Activated CD4-positive, alpha-beta T cell treated with anti-CD3 and anti-CD28 coated beads, Interleukin-2, Interleukin-4, amounts not matched to agents 100 ng/mL and 50 ng/mL, durations not matched to agents 16 hours and 8 hours (primary cell): Measurements from ENCODE around the gene CHRNB1.
A peak's percentile ranks its signal among the peaks of the same experiment; 100 is the strongest.

Experiments
- DNase-seq: peaks from one replicate; pipeline ENCODE4 v3.0.0-alpha.2; 2020; ENCODE audit warnings: low spot score

Gene CHRNB1, protein sequence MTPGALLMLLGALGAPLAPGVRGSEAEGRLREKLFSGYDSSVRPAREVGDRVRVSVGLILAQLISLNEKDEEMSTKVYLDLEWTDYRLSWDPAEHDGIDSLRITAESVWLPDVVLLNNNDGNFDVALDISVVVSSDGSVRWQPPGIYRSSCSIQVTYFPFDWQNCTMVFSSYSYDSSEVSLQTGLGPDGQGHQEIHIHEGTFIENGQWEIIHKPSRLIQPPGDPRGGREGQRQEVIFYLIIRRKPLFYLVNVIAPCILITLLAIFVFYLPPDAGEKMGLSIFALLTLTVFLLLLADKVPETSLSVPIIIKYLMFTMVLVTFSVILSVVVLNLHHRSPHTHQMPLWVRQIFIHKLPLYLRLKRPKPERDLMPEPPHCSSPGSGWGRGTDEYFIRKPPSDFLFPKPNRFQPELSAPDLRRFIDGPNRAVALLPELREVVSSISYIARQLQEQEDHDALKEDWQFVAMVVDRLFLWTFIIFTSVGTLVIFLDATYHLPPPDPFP

DNA sequence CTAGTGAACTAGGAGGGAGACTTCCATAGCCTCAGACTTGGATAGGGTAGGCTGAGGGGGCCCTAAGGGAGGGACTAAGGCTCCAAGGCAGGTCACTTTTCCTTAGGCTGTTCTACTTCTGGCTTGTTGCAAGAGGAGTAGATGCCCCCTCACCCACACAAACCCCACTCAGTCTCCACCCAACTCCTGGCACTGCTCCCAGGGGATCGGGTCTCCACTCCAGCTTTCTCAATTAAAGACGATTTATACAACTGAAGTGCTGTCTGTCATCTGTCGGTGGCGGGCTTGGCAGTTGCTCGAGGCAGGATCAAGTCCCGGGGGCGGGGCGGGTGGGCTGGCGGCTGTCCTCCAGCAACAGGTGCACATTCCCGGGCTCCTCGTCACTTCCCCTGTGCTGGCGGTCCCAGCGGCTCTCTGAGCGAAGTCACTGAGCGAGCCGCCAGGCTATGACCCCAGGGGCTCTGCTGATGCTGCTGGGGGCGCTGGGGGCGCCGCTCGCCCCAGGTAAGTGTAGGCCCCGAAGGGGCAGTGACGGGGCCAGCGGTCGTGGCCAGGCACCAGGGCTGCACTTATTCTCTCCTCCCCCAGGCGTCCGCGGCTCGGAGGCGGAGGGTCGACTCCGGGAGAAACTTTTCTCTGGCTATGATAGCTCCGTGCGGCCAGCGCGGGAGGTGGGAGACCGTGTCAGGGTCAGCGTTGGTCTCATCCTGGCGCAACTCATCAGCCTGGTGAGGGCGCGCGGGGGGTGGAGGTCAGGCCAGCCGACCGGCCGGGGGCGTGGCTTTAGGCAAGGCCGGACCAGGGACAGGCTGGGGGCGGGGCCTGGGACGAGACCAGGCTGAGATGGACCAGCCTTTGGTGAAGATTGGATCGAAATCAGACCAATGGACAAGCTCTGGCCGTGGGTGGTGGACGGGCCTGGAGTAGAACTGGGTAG, at the start of gene CHRNB1:
CHRNB1 (plus strand) TSS at position 380 of the 937 bp plus-strand sequence; CDS start at position 447, 67 bp downstream.
- no peak for DNase-seq

DNA sequence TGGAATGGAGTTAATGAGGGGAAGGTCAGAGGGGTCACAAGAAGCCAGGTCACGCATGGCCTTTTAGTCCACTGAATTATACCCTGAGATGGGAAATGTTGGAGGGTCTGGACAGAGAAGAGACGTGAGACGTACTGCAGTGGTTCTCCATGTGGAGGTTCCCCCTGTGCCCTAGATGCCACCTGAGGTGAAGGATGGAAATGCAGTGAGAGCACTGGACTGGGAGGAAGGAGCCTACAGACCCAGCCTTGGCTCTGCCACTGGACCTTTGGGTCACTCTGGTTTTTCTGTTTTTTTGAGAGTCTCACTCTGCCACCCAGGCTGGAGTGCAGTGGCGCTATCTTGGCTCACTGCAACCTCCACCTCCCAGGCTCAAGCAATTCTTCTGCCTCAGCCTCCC, 48.7 kb upstream of the CHRNB1 start:
- DNase-seq = no peak

DNA sequence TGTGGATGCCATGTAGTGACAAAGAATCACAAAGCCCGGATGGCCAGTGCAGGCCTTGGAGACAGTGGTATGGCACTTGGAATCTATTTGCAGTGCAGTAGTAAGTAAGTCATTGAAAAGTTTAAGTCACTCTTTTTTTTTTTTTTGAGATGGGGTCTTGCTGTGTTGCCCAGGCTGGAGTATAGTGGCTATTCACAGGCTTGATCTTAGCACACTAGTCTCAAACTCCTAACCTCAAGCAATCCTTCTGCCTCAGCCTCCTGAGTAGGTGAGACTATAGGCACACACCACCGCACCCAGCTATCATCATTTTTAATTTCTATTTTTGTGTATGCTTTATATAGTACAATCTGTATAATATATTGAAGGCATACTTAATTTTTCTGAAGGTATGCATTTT, 46.2 kb upstream of the CHRNB1 start:
- no peak for DNase-seq

DNA sequence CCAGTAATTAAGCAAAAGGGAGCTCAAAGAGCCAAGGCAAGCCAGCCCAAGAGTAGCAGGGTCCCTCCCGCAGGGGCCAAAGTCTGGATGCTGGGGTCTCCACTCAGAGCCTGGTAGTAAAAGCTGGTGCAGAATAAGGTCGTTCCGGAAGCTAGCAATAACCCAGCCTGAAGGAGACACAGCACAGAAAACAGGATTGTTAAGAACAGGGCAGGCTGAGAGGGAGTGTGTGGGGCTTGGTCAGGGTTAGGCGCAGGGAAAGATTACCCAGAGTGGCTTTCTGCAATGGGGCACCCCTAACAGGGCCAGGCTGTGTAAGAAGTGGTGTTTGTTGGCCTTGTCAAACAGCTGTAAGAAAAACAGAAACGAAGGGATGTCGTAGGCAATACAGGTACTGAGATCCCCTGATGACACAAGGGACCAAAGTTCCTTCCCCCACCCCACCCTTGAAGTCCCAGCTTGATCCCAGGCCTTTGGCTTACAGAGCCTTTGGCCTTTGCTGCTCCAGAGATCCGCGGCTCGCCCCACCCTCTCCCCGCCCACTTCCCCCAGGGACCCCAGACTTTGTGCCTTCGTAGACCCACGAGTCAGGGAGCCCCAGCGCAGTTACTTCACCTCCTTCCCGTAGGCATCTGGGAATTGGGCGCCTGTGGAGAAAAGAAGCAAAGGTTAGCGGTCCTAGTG, 41.7 kb upstream of the CHRNB1 start:
- no peak for DNase-seq

DNA sequence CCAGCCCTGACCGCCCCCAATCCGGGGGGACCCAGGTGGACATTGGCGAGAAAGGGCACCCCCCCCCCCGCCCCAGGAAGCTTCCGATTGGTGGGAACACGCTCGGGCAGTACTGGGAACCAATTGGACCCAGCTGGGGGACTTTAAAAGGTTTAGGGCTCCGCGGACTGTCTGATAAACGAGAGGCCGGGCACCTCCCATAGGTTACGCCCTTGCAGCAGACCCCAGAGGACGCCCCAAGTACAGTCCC, 41.2 kb upstream of the CHRNB1 start:
- no peak for DNase-seq

- DNase-seq = peak; percentile 98
Measured at GRCh38 chr17:7403977-7404736, 40.7 kb upstream of the CHRNB1 start, which contains the start of gene TMEM256. Gene TMEM256 (minus strand): TSS chr17:7404097. CDS start chr17:7404084, 13 bp downstream.

DNA sequence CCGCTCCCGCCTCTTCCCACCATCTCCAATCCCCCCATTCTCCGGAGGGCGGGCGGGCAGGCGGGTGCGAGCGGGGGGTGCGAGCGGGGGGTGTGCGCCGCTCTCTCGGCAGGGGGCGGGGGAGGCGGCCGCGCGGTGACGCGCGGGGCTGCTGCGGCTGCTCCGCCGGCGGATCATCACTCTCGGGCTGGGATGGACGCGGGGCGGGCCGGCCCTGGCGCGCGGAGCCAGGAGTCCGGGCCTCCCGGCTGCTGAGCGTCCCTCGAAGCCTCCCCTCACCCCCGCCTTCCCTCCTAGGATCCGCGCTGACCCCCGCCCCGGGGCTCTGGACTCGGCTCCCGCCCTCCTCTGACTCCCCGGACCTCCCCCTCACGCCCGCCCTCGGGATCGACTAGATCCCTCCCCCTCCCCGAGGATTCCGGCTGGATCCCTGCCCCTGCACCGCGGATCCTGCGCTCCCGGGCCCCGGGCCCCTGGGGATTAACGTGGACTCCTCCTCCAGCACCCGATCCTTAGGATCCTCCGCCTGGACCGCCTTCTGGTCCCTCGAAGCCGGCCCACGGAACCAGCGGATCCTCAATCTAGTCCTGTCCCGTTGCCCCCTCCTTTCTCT, 40.0 kb upstream of the CHRNB1 start:
- no peak for DNase-seq

DNA sequence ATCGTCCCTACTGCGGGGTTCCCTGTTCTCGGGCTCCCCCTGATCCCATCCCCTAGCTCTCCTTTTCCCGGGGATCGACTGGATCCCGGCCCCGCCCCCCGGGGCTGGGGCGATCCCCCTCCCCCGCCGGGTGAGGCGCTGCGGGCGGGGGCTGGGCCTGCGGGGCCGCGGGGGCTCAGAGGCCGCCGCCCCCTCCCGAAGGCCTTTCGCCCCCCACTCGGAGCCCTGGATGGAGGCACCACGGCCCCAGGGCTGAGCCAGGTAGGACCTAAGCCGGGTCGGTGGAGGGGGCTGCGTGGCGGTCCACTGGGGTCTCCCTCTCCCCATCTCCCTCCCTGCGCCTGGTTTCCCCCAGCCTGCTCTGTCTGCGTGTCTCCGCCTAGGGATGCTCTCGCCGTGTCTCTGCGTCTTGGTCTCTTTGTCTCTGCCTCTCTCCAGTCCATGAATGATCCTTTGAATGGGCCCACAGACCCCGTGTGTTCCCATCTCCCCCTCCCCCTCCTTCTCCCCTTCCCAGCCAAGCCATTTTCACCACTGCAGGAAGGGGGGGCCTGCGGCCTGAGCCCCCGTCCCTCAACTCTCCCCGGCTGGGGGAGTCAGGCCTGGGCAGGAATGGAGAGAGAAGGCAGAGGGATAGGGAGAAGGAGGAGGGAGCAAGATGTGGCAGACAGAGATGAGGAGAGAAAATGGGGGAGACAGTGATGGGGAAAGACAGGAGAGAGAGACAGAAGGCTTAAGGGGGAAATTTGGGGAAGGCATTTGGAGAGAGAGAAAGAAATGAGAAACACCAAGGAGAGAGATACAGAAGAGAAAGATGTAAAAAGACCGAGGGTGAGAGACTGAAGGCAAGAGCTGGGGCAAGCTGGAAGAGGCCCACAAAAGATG, 39.3 kb upstream of the CHRNB1 start:
- no peak for DNase-seq

- DNase-seq = no peak
Measured at GRCh38 chr17:7406235-7406825, 38.5 kb upstream of the CHRNB1 start.

- no peak for DNase-seq
Measured at GRCh38 chr17:7407082-7407481, 37.8 kb upstream of the CHRNB1 start.

GRCh38 chr17:7407485-7408251, 37.2 kb upstream of the CHRNB1 start, which contains the start of gene NLGN2:
Gene NLGN2 (plus strand): TSS chr17:7407845. CDS start chr17:7408256, 411 bp downstream.
- no peak for DNase-seq

DNA sequence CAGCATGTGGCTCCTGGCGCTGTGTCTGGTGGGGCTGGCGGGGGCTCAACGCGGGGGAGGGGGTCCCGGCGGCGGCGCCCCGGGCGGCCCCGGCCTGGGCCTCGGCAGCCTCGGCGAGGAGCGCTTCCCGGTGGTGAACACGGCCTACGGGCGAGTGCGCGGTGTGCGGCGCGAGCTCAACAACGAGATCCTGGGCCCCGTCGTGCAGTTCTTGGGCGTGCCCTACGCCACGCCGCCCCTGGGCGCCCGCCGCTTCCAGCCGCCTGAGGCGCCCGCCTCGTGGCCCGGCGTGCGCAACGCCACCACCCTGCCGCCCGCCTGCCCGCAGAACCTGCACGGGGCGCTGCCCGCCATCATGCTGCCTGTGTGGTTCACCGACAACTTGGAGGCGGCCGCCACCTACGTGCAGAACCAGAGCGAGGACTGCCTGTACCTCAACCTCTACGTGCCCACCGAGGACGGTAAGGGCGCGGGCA, 36.6 kb upstream of the CHRNB1 start:
- no peak for DNase-seq

- DNase-seq = no peak
Measured at GRCh38 chr17:7408863-7409262, 36.0 kb upstream of the CHRNB1 start.

DNA sequence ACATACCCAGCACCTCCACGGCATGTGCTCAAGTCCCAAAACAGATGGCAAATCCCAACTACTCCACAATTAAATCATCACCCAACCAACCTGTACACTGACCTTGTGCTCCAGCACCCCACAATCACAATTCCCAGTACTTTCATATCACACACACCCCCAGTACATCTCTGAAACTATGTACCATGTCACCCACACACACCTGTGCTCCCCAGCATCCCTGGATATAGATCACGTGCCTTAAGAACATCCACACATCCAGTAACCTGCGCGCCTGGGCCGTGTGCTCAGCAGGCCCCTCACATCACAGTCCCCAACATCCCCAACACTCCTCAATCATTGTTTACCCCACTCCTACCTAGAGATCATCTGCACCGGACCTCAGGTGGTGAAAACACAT, 35.1 kb upstream of the CHRNB1 start:
- DNase-seq = no peak

GRCh38 chr17:7410634-7411426, 34.0 kb upstream of the CHRNB1 start:
- DNase-seq = no peak

- DNase-seq = no peak
Measured at GRCh38 chr17:7411427-7411750, 33.5 kb upstream of the CHRNB1 start.

DNA sequence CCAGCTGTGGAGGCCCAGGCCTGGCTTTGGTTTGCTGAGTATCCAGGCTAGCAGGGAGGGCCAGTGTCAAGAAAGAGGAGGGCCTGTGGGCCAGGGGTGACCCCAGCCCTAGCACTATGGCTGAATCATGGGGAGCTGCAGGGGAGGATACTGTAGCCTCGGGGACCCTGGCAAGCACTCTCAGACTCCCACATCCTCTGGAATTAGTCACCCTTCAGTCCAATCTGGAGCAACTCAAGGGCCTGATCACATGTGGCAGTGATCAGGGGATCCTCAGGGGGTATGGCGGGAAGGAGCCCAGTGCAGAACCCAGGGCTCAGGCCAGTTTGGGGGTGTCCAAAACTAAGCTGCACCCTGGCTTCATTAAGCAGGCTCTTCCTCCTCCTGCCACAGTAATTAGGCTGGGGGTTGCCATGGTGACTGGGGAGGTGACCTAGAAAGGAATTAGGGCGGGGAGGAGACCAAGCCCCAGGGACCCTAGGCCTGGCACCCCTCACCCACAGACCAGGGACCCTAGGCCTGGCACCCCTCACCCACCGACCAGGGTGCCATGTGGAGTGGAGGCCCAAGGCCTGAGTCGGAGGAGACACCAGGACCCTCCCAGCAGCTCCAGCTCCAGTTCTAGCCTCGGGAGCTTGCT, 31.4 kb upstream of the CHRNB1 start:
- no peak for DNase-seq

DNA sequence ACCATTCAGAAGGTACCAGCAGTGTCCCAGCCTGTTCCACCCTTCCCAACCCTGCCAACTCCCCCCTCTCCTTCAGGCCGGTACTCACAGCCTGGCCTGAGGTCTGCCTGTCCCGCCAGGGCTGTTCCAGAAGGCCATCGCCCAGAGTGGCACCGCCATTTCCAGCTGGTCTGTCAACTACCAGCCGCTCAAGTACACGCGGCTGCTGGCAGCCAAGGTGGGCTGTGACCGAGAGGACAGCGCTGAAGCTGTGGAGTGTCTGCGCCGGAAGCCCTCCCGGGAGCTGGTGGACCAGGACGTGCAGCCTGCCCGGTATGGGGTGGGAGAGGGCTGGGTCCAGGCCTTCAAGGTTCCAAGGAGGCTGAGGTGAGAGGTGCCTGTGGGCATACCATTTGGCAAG, 30.0 kb upstream of the CHRNB1 start:
- DNase-seq = no peak
